Occipital lobe (tissue), 2 donors: ENCODE data around the gene ZNF785. TPM values are rescaled to one million over a fixed set of nuclear protein-coding genes. Genes with fewer than 3 reads are reported as not detected.
"Not testable (repeated sequence)": the region's sequence is repeated elsewhere in the genome, so short reads cannot be mapped to it uniquely, and the experiment has no call there.

Experiments
- DNase-seq: peaks from one replicate; lab custom pipeline; 2025; lab: John Stamatoyannopoulos, UW
- total RNA-seq: library from RNA; depleted of rRNA; stranded (reverse); fragments of >200 nt; gene quantifications from one replicate; pipeline ENCODE4 v1.2.3, GENCODE V29; 2014

The ZNF785 gene
- total RNA-seq, 1 donor from 2014 or later: 16.1 TPM

- DNase-seq: no peak
These were observed 19.5 kb downstream of the ZNF785 start for GRCh38 chr16:30565984-30566383.

GRCh38 chr16:30565526-30565925, 20.0 kb downstream of the ZNF785 start:
- DNase-seq: no peak

GRCh38 chr16:30562021-30562420, 23.5 kb downstream of the ZNF785 start:
- DNase-seq: no peak

GRCh38 chr16:30561089-30561816, 24.2 kb downstream of the ZNF785 start:
- DNase-seq: no peak

- DNase-seq: no peak
These were observed 25.8 kb downstream of the ZNF785 start for GRCh38 chr16:30559690-30560089.

GRCh38 chr16:30558789-30559377, 26.6 kb downstream of the ZNF785 start:
- no peak for DNase-seq

GRCh38 chr16:30557957-30558788, 27.3 kb downstream of the ZNF785 start, which contains the start of gene ZNF764:
Gene ZNF764 (minus strand): TSS chr16:30558374. CDS start chr16:30558182, 192 bp downstream.
- DNase-seq: peak; percentile 97

- DNase-seq: no peak
These were observed 27.9 kb downstream of the ZNF785 start for GRCh38 chr16:30557707-30557956.

GRCh38 chr16:30556125-30556473, 29.4 kb downstream of the ZNF785 start:
- no peak for DNase-seq

GRCh38 chr16:30555315-30556124, 30.0 kb downstream of the ZNF785 start:
- DNase-seq: no peak

GRCh38 chr16:30554557-30555314, 30.8 kb downstream of the ZNF785 start:
- DNase-seq: no peak

- no peak for DNase-seq
These were observed 32.1 kb downstream of the ZNF785 start for GRCh38 chr16:30553393-30553899.

GRCh38 chr16:30552956-30553355, 32.5 kb downstream of the ZNF785 start:
- DNase-seq: no peak

GRCh38 chr16:30551781-30552180, 33.7 kb downstream of the ZNF785 start:
- no peak for DNase-seq

- no peak for DNase-seq
These were observed 36.9 kb downstream of the ZNF785 start for GRCh38 chr16:30548416-30549253.

- no peak for DNase-seq
These were observed 39.4 kb downstream of the ZNF785 start for GRCh38 chr16:30546115-30546514.

- DNase-seq: no peak
These were observed 42.4 kb downstream of the ZNF785 start for GRCh38 chr16:30543067-30543466.

- DNase-seq: no peak
These were observed 43.8 kb downstream of the ZNF785 start for GRCh38 chr16:30541502-30542329.

GRCh38 chr16:30540916-30541464, 44.5 kb downstream of the ZNF785 start:
- not testable (repeated sequence) for DNase-seq
